GM18502 (cell line): Measurements from ENCODE around the gene EGLN2.
"Not testable (repeated sequence)": the region's sequence is repeated elsewhere in the genome, so short reads cannot be mapped to it uniquely, and the experiment has no call there.

Experiments
- ATAC-seq: cut with Tn5 transposase; IDR thresholded peaks from one replicate; pipeline ENCODE4 v1.9.1; 2021; ENCODE audit warnings: mild to moderate bottlenecking; ENCODE audit not compliant: unreplicated experiment, poor library complexity

Gene EGLN2

GRCh38 chr19:40812571-40812970 is 13.6 kb downstream of the EGLN2 start:
- ATAC-seq: not testable (repeated sequence)

- no peak for ATAC-seq
Measured at GRCh38 chr19:40813182-40813581, 14.2 kb downstream of the EGLN2 start.

GRCh38 chr19:40815223-40815622 is 16.2 kb downstream of the EGLN2 start:
- ATAC-seq: no peak

- not testable (repeated sequence) for ATAC-seq
Measured at GRCh38 chr19:40818480-40819399, 19.7 kb downstream of the EGLN2 start.

- ATAC-seq: not testable (repeated sequence)
Measured at GRCh38 chr19:40819479-40820234, 20.7 kb downstream of the EGLN2 start.

GRCh38 chr19:40822161-40822560 is 23.2 kb downstream of the EGLN2 start:
- no peak for ATAC-seq

- ATAC-seq: not testable (repeated sequence)
Measured at GRCh38 chr19:40822704-40823553, 23.9 kb downstream of the EGLN2 start.

- not testable (repeated sequence) for ATAC-seq
Measured at GRCh38 chr19:40824916-40825315, 25.9 kb downstream of the EGLN2 start.

- ATAC-seq: not testable (repeated sequence)
Measured at GRCh38 chr19:40825460-40826095, 26.6 kb downstream of the EGLN2 start.

GRCh38 chr19:40826312-40826698 is 27.3 kb downstream of the EGLN2 start:
- ATAC-seq: not testable (repeated sequence)

GRCh38 chr19:40826699-40827385 is 27.9 kb downstream of the EGLN2 start:
- ATAC-seq: not testable (repeated sequence)

GRCh38 chr19:40827386-40828247 is 28.6 kb downstream of the EGLN2 start:
- no peak for ATAC-seq

- no peak for ATAC-seq
Measured at GRCh38 chr19:40829205-40829604, 30.2 kb downstream of the EGLN2 start.

GRCh38 chr19:40830741-40831140 is 31.8 kb downstream of the EGLN2 start:
- not testable (repeated sequence) for ATAC-seq

- ATAC-seq: no peak
Measured at GRCh38 chr19:40831502-40832430, 32.8 kb downstream of the EGLN2 start.

GRCh38 chr19:40832431-40832790 is 33.4 kb downstream of the EGLN2 start:
- ATAC-seq: not testable (repeated sequence)
